IMR-90 (cell line): ENCODE data around the gene ATP10A. TPM values are rescaled to one million over a fixed set of nuclear protein-coding genes. Genes with fewer than 3 reads are reported as not detected.

ENCODE experiments used
- ATAC-seq: fragments of 200-7000 bp; cut with Tn5 transposase; 2 replicates; pipeline ENCODE4 v1.9.1; 2020; ENCODE audit warnings: low read depth, mild to moderate bottlenecking, moderate library complexity
- BruUV-seq: library from RNA; stranded (reverse); fragments of 400-500 nt; replicated peaks from 2 replicates; lab custom pipeline; 2021; lab: Mats Ljungman, UMichigan
- CTCF ChIA-PET: fragments of 300-600 bp; formaldehyde crosslinking; extraction: SDS; loops from one replicate; lab custom pipeline; 2021; ENCODE audit warnings: antibody characterized with exemption; lab: Yijun Ruan, JAX
- POLR2A ChIA-PET: fragments of 300-600 bp; sonication (Branson Sonifier 250); formaldehyde crosslinking; loops from one replicate; lab custom pipeline; 2022; ENCODE audit warnings: antibody characterized with exemption; ENCODE audit not compliant: unreplicated experiment; lab: Charles Lee
- DNase-seq: peaks from one replicate; pipeline ENCODE4 v3.0.0; 2013
- H2AFZ ChIP-seq: replicated peaks from 2 replicates; pipeline ENCODE3; 2013; ENCODE audit warnings: low read length, mild to moderate bottlenecking; ENCODE audit not compliant: poor library complexity
- H2AK5ac ChIP-seq: 2 replicates; pipeline ENCODE4 v1.6.1; 2013; ENCODE audit warnings: low read depth, low read length, inconsistent platforms
- H2AK9ac ChIP-seq: replicated peaks from 2 replicates; pipeline ENCODE3; 2013; ENCODE audit warnings: mild to moderate bottlenecking, low read depth, low read length, moderate library complexity; ENCODE audit not compliant: poor library complexity
- H2BK120ac ChIP-seq: 2 replicates; pipeline ENCODE4 v1.6.1; 2013; ENCODE audit warnings: low read depth, low read length, inconsistent platforms
- H2BK15ac ChIP-seq: 3 replicates; pipeline ENCODE4 v1.6.1; 2013; ENCODE audit warnings: low read depth, low read length, inconsistent platforms
- H2BK20ac ChIP-seq: 2 replicates; pipeline ENCODE4 v1.6.1; 2013; ENCODE audit warnings: low read depth, mild to moderate bottlenecking, inconsistent platforms, low read length, moderate library complexity
- H2BK5ac ChIP-seq: 2 replicates; pipeline ENCODE4 v1.6.1; 2013; ENCODE audit warnings: mild to moderate bottlenecking, low read depth, low read length, inconsistent platforms; ENCODE audit not compliant: poor library complexity, severe bottlenecking
- H3K14ac ChIP-seq: replicated peaks from 2 replicates; pipeline ENCODE4 v1.6.1; 2013; ENCODE audit warnings: low read depth, low read length, inconsistent platforms
- H3K18ac ChIP-seq: 2 replicates; pipeline ENCODE4 v1.6.1; 2013; ENCODE audit warnings: low read depth, low read length, control low read depth
- H3K23ac ChIP-seq: 2 replicates; pipeline ENCODE4 v1.6.1; 2013; ENCODE audit warnings: low read depth, low read length, inconsistent platforms
- H3K27ac ChIP-seq: 2 replicates; pipeline ENCODE4 v1.5.1; 2013; ENCODE audit warnings: mild to moderate bottlenecking, control low read depth, low read length; ENCODE audit not compliant: insufficient read depth
- H3K27me3 ChIP-seq: 2 replicates; pipeline ENCODE4 v1.6.1; 2013; ENCODE audit warnings: low read length; ENCODE audit not compliant: control insufficient read depth, insufficient read depth
- H3K36me3 ChIP-seq: 2 replicates; pipeline ENCODE4 v1.6.1; 2013; ENCODE audit warnings: low read length, mixed read lengths; ENCODE audit not compliant: control insufficient read depth, insufficient read depth
- H3K4ac ChIP-seq: 2 replicates; pipeline ENCODE4 v1.6.1; 2013; ENCODE audit warnings: low read depth, low read length, inconsistent platforms
- H3K4me1 ChIP-seq: 2 replicates; pipeline ENCODE4 v1.6.1; 2013; ENCODE audit warnings: low read length, mixed read lengths; ENCODE audit not compliant: control insufficient read depth, insufficient read depth
- H3K4me2 ChIP-seq: 2 replicates; pipeline ENCODE4 v1.6.1; 2013; ENCODE audit warnings: low read depth, mild to moderate bottlenecking, control low read depth, low read length, moderate library complexity
- H3K4me3 ChIP-seq: 2 replicates; pipeline ENCODE4 v1.5.1; 2013; ENCODE audit warnings: low read depth, mild to moderate bottlenecking, control low read depth, low read length, moderate library complexity; ENCODE audit not compliant: insufficient read depth
- H3K56ac ChIP-seq: 2 replicates; pipeline ENCODE4 v1.6.1; 2013; ENCODE audit warnings: low read length, inconsistent platforms; ENCODE audit not compliant: insufficient read depth; ENCODE audit errors: extremely low read depth
- H3K79me1 ChIP-seq, 2 experiments: 2 replicates each; pipeline ENCODE4 v1.6.1; 2013; ENCODE audit warnings: low read length in 2 of 2, inconsistent platforms in 1 of 2, low read depth in 1 of 2
- H3K9ac ChIP-seq: 2 replicates; pipeline ENCODE4 v1.6.1; 2013; ENCODE audit warnings: low read depth, low read length, control low read depth
- H3K9me1 ChIP-seq: 2 replicates; pipeline ENCODE4 v1.6.1; 2013; ENCODE audit warnings: low read length, inconsistent platforms; ENCODE audit not compliant: insufficient read depth
- H3K9me3 ChIP-seq: 2 replicates; pipeline ENCODE4 v1.6.1; 2013; ENCODE audit warnings: low read length; ENCODE audit not compliant: control insufficient read depth, insufficient read depth
- H4K20me1 ChIP-seq: 2 replicates; pipeline ENCODE4 v1.6.1; 2013; ENCODE audit warnings: low read length, inconsistent platforms; ENCODE audit not compliant: insufficient read depth
- H4K5ac ChIP-seq: 2 replicates; pipeline ENCODE4 v1.6.1; 2013; ENCODE audit warnings: mild to moderate bottlenecking, low read depth, low read length, control low read depth
- H4K8ac ChIP-seq, 2 experiments: 2 replicates each; pipeline ENCODE4 v1.6.1; 2013; ENCODE audit warnings: low read depth in 2 of 2, low read length in 2 of 2, control low read depth in 1 of 2, inconsistent platforms in 1 of 2
- H4K91ac ChIP-seq: 2 replicates; pipeline ENCODE4 v1.6.1; 2013; ENCODE audit warnings: low read depth, low read length, inconsistent platforms; ENCODE audit not compliant: insufficient read depth
- BHLHE40 ChIP-seq: fragments of 150-350 bp; IDR thresholded peaks from 2 replicates; pipeline ENCODE4 v1.6.1; 2016; ENCODE audit warnings: mild to moderate bottlenecking, low read depth, low read length
- CEBPB ChIP-seq: IDR thresholded peaks from 2 replicates; pipeline ENCODE4 v1.6.1; 2012; ENCODE audit warnings: low read depth, low read length, improper control_type of control experiment
- CHD1 ChIP-seq: IDR thresholded peaks from 2 replicates; pipeline ENCODE4 v1.6.1; 2012; ENCODE audit warnings: low read depth, low read length, improper control_type of control experiment
- ELK1 ChIP-seq: fragments of 150-350 bp; IDR thresholded peaks from 2 replicates; pipeline ENCODE4 v1.6.1; 2016; ENCODE audit warnings: low read depth, mild to moderate bottlenecking, low read length, moderate library complexity, borderline replicate concordance
- FOS ChIP-seq: fragments of 150-350 bp; IDR thresholded peaks from 2 replicates; pipeline ENCODE4 v1.6.1; 2016; ENCODE audit warnings: low read depth, low read length
- MAFK ChIP-seq: IDR thresholded peaks from 2 replicates; pipeline ENCODE4 v1.6.1; 2012; ENCODE audit warnings: low read depth, low read length, improper control_type of control experiment
- MAZ ChIP-seq: IDR thresholded peaks from 2 replicates; pipeline ENCODE4 v1.6.1; 2012; ENCODE audit warnings: low read depth, mild to moderate bottlenecking, low read length, improper control_type of control experiment, moderate library complexity, borderline replicate concordance
- MXI1 ChIP-seq: IDR thresholded peaks from 2 replicates; pipeline ENCODE4 v1.6.1; 2012; ENCODE audit warnings: low read depth, mild to moderate bottlenecking, low read length, moderate library complexity, borderline replicate concordance
- NFE2L2 ChIP-seq: fragments of 150-350 bp; IDR thresholded peaks from 2 replicates; pipeline ENCODE4 v1.6.1; 2016; ENCODE audit warnings: low read depth, mild to moderate bottlenecking, low read length
- POLR2A ChIP-seq: IDR thresholded peaks from 2 replicates; pipeline ENCODE4 v1.6.1; 2012; ENCODE audit warnings: mild to moderate bottlenecking, low read depth, low read length
- RAD21 ChIP-seq: IDR thresholded peaks from 2 replicates; pipeline ENCODE4 v1.6.1; 2012; ENCODE audit warnings: low read length, improper control_type of control experiment
- RCOR1 ChIP-seq: IDR thresholded peaks from 2 replicates; pipeline ENCODE4 v1.6.1; 2012; ENCODE audit warnings: mild to moderate bottlenecking, low read length, improper control_type of control experiment; ENCODE audit not compliant: insufficient replicate concordance
- RFX5 ChIP-seq: IDR thresholded peaks from 2 replicates; pipeline ENCODE4 v1.8.0; 2012; ENCODE audit warnings: low read depth, mild to moderate bottlenecking, low read length, moderate library complexity
- SMC3 ChIP-seq: fragments of 150-350 bp; IDR thresholded peaks from 2 replicates; pipeline ENCODE4 v1.6.1; 2016; ENCODE audit warnings: low read depth, mild to moderate bottlenecking, antibody characterized with exemption, low read length, moderate library complexity
- WGBS, 2 experiments: methylation state at CpG; one replicate each; pipeline versions ENCODE4 v1.1.5 to v1.1.7; 2013; ENCODE audit warnings: missing lambda C conversion rate in 2 of 2; ENCODE audit not compliant: insufficient read length in 1 of 2; ENCODE audit errors: extremely low coverage in 2 of 2; 5-methylcytosine and 5-hydroxymethylcytosine counted together
- dilution Hi-C: fragments of 300-500 bp; cut with HindIII; formaldehyde crosslinking; loops from one replicate; pipeline ENCODE4 v1.14.3; 2018; ENCODE audit warnings: low sequenced_read_pairs; ENCODE audit not compliant: unreplicated experiment
- in situ Hi-C: fragments of 300-500 bp; cut with MboI; formaldehyde crosslinking; loops from 3 replicates; pipeline ENCODE4 v1.14.3; 2019; ENCODE audit warnings: low sequenced_read_pairs, inconsistent platforms, mixed read lengths
- intact Hi-C: fragments of 100-400 bp; cut with micrococcal nuclease; formaldehyde crosslinking; loops from 2 replicates; pipeline ENCODE4 v1.10.0; 2022
- polyA plus RNA-seq, 3 experiments: library from polyadenylated mRNA; depleted of rRNA; stranded (reverse); fragments of >200 nt; gene quantifications; 2 replicates each; pipeline ENCODE4 v1.2.3, GENCODE V29; 2012; ENCODE audit warnings: low replicate concordance in 1 of 3
- total RNA-seq: library from RNA; depleted of rRNA; stranded (reverse); fragments of >200 nt; gene quantifications from 2 replicates; pipeline ENCODE4 v1.2.3, GENCODE V29; 2012
- TF ChIP-seq, protein P1 (sequence below): fragments of 150-350 bp; IDR thresholded peaks from 2 replicates; pipeline ENCODE4 v1.6.1; 2017; ENCODE audit warnings: mild to moderate bottlenecking, antibody characterized with exemption, low read length, low read depth
- TF ChIP-seq, protein P2 (sequence below): conservative IDR thresholded peaks from 2 replicates; pipeline ENCODE4 v1.5.1; 2012; ENCODE audit warnings: mild to moderate bottlenecking, low read depth, low read length, improper control_type of control experiment

ATP10A gene
- total and polyA plus RNA-seq, 2 of the 4 experiments (the other 2 are of a cell fraction) = 13.8 to 16.0 TPM

- no peak for DNase-seq
- Histone ChIP-seq H3K36me3 (peaks cover 4% of the 10 kb centered on the region; the same call in 1 of the 2 replicates), H3K79me1 (peaks cover 0 to 9% of the 10 kb centered on the region in 2 experiments; a peak in 3 of 4 replicates), H4K8ac (no peak overlapping the region), H3K4me1 (peaks cover 2% of the 10 kb centered on the region; the same call in 1 of the 2 replicates), H3K9me1 (peaks cover 11% of the 10 kb centered on the region), H3K14ac (no peak overlapping the region), H2BK20ac (no peak overlapping the region), H2BK15ac (no peak overlapping the region), H3K4ac (no peak overlapping the region), H4K20me1 (no peaks in the 10 kb centered on the region), H4K91ac (no peak overlapping the region), H3K27me3 (no peaks in the 10 kb centered on the region), H3K4me3 (no peak overlapping the region), H3K9me3 (no peaks in the 10 kb centered on the region), H3K18ac (no peak overlapping the region), H3K9ac (no peak overlapping the region), H2BK5ac (no peak overlapping the region), H2AK9ac (no peak overlapping the region), H4K5ac (no peak overlapping the region), H3K4me2 (no peak overlapping the region), H3K56ac (no peak overlapping the region), H2AK5ac (no peak overlapping the region), H2BK120ac (no peak overlapping the region), H3K27ac (no peak overlapping the region), H2AFZ (no peak overlapping the region), H3K23ac (no peak overlapping the region)
- dilution Hi-C loops (no loop called here), intact Hi-C loops (no loop called here), in situ Hi-C loops (loop anchor here (25.0 kb wide), 1 partner anchor 551 kb away; no protein-coding TSS in a partner anchor)
- no CpG with 5 or more reads among the region's 8 CpGs for WGBS, 2 experiments
- ATAC-seq = no peak
- TF ChIP-seq FOS (no peak), BHLHE40 (no peak), RCOR1 (no peak), MXI1 (no peak), CHD1 (no peak), MAFK (no peak), SMC3 (no peak), CEBPB (no peak), NFE2L2 (no peak), RFX5 (no peak), POLR2A (no peak), MAZ (no peak), RAD21 (no peak), ELK1 (no peak)
- TF ChIP-seq, protein P1, sequence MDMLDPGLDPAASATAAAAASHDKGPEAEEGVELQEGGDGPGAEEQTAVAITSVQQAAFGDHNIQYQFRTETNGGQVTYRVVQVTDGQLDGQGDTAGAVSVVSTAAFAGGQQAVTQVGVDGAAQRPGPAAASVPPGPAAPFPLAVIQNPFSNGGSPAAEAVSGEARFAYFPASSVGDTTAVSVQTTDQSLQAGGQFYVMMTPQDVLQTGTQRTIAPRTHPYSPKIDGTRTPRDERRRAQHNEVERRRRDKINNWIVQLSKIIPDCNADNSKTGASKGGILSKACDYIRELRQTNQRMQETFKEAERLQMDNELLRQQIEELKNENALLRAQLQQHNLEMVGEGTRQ = no peak
- TF ChIP-seq, protein P2, sequence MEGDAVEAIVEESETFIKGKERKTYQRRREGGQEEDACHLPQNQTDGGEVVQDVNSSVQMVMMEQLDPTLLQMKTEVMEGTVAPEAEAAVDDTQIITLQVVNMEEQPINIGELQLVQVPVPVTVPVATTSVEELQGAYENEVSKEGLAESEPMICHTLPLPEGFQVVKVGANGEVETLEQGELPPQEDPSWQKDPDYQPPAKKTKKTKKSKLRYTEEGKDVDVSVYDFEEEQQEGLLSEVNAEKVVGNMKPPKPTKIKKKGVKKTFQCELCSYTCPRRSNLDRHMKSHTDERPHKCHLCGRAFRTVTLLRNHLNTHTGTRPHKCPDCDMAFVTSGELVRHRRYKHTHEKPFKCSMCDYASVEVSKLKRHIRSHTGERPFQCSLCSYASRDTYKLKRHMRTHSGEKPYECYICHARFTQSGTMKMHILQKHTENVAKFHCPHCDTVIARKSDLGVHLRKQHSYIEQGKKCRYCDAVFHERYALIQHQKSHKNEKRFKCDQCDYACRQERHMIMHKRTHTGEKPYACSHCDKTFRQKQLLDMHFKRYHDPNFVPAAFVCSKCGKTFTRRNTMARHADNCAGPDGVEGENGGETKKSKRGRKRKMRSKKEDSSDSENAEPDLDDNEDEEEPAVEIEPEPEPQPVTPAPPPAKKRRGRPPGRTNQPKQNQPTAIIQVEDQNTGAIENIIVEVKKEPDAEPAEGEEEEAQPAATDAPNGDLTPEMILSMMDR = no peak
- CTCF ChIA-PET = no interaction called here
- no TSS peak for BruUV-seq
- POLR2A ChIA-PET = no interaction called here
Observed at GRCh38 chr15:25711691-25712090, 151.4 kb downstream of the ATP10A start.
